Renal cortex interstitium (tissue), 11 donors: ENCODE measurements around the gene RYK. TPM values are rescaled to one million over a fixed set of nuclear protein-coding genes. Genes with fewer than 3 reads are reported as not detected.

Experiments used
- DNase-seq, 11 donors: peaks; one replicate each; pipeline ENCODE4 v3.0.0-alpha.2; 2013; ENCODE audit warnings: low read depth in 9 of 11, low spot score in 4 of 11; ENCODE audit errors: extremely low read depth in 1 of 11
- polyA plus RNA-seq, 3 donors: library from polyadenylated mRNA; unstranded; fragments of 120-200 nt; gene quantifications; one replicate each; pipeline ENCODE4 v1.2.1, GENCODE V29; 2013; ENCODE audit not compliant: insufficient read length in 3 of 3

RYK gene
- polyA plus RNA-seq, 3 donors = 92.1 to 102 (median 92.9) TPM

GRCh38 chr3:134132961-134133360 lies 117.7 kb downstream of the RYK start:
- DNase-seq = no peak

GRCh38 chr3:134126153-134126552 lies 124.5 kb downstream of the RYK start:
- no peak for DNase-seq

DNA sequence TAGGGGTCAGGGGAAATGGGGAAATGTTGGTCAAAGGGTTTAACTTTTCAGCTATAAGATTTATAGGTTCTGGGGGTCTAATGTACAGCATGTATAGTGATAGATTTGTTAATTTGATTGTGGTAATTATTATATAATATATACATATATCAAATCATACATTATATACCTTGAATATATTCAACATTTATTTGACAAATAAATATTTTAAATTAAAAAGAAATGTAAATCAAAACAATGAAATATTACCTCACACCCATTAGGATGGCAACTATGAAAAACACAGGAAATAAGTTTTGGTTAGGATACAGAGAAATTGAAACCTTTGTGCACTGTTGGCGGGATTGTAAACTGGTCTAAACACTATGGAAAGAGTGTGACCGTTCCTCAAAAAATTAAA lies 135.9 kb downstream of the RYK start:
- no peak for DNase-seq

DNA sequence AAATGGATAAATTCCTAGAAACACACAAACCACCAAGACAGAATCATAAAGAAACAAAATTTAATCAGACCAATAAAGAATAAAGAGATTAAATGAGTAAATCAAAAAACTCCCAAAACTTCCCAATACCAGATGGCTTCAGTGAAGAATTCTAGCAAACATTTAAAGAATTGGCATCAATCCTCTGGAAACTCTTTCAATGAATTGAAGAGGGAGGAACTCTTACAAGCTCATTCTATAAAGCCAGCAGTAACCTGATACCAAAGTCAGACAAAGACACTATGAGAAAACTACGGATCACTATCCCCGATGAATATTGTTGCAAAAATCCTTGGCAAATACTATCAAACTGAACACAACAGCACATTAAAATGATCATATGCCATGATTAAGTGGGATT lies 139.0 kb downstream of the RYK start:
- no peak for DNase-seq

GRCh38 chr3:134110963-134111362 lies 139.7 kb downstream of the RYK start:
- DNase-seq = no peak

Other genes with a start within 250 kb of the RYK start
- gene SLCO2A1, start 220.9 kb downstream of the RYK start, polyA plus RNA-seq = 10 to 100 TPM; 16.9 to 24.6 (median 17.6) TPM
- 100 to 1,000 TPM in 1 of 3 donors, 10 to 100 TPM in 2; 79.8 to 100 (median 87.0) TPM for gene AMOTL2, start 123.6 kb upstream of the RYK start, polyA plus RNA-seq
- gene ANAPC13, start 235.1 kb upstream of the RYK start, polyA plus RNA-seq = 100 to 1,000 TPM; 107 to 150 (median 114) TPM
- 10 to 100 TPM; 31.1 to 41.4 (median 32.2) TPM for gene CEP63, start 235.2 kb upstream of the RYK start, polyA plus RNA-seq